ENCODE data around the gene AKT1.

The AKT1 gene

GRCh38 chr14:104771918-104772706 lies 23.4 kb downstream of the AKT1 start:
- no peak for TF ChIP-seq CTCF (IDR thresholded peaks at IDR 0.05; ENCODE audit: low read depth, low read length)
- no peak for DNase-seq (ENCODE audit: extremely low read depth, low read depth)

- TF ChIP-seq CTCF (IDR thresholded peaks at IDR 0.05; ENCODE audit: low read depth, low read length): no peak
These were observed 24.2 kb downstream of the AKT1 start for GRCh38 chr14:104771374-104771773.

GRCh38 chr14:104770851-104771272 lies 24.7 kb downstream of the AKT1 start:
- no peak for DNase-seq (ENCODE audit: extremely low read depth, low read depth)
- peak; percentile 51 for TF ChIP-seq CTCF (IDR thresholded peaks at IDR 0.05; ENCODE audit: low read depth, low read length)

More at GRCh38 chr14:104771374-104771773, 24.2 kb downstream of the AKT1 start:
- no peak for DNase-seq (ENCODE audit: extremely low read depth, low read depth)

- DNase-seq (ENCODE audit: extremely low read depth, low read depth): no peak
- no peak for TF ChIP-seq CTCF (IDR thresholded peaks at IDR 0.05; ENCODE audit: low read depth, low read length)
These were observed 25.4 kb downstream of the AKT1 start for GRCh38 chr14:104770072-104770579.

GRCh38 chr14:104769324-104770071 lies 26.1 kb downstream of the AKT1 start:
- no peak for DNase-seq (ENCODE audit: extremely low read depth, low read depth)

GRCh38 chr14:104768437-104769323 lies 26.9 kb downstream of the AKT1 start:
- TF ChIP-seq CTCF (IDR thresholded peaks at IDR 0.05; ENCODE audit: low read depth, low read length): peak; percentile 90

More at GRCh38 chr14:104769324-104770071, 26.1 kb downstream of the AKT1 start:
- no peak for TF ChIP-seq CTCF (IDR thresholded peaks at IDR 0.05; ENCODE audit: low read depth, low read length)

More at GRCh38 chr14:104768437-104769323, 26.9 kb downstream of the AKT1 start:
- DNase-seq (ENCODE audit: extremely low read depth, low read depth): peak; percentile 38

Measured in AG09319 (cell line).